Fibroblast of skin of right biceps (primary cell): ENCODE data around the gene PODN.
A peak's percentile ranks its signal among the peaks of the same experiment; 100 is the strongest.

Experiments
- DNase-seq: peaks from one replicate; pipeline ENCODE4 v3.0.0-alpha.2; 2013

Gene PODN

GRCh38 chr1:53057127-53057526, 4.9 kb upstream of the PODN start:
- no peak for DNase-seq

DNA sequence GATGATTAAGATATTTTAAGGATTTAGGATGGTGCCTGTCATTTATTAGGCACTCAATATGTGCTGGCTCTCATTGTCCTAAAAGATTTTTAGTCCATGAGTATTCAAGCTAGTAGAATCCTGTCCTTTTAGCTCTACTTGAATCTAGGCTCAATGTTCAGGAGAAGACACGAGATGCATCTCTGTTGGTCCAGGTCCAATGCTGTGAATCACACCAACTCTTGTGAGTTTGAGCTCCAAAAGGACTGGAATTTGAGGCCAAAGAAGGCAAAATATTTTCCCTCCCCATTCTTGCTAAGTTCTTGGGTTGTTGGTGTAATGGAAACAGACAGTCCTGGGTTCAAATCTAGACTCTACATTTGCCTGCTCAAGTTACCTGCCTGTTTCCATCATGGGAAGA, 1.4 kb upstream of the PODN start:
- peak; percentile 83 for DNase-seq

- peak; percentile 28 for DNase-seq
These were observed 722 bp upstream of the PODN start for GRCh38 chr1:53061123-53061858.

DNA sequence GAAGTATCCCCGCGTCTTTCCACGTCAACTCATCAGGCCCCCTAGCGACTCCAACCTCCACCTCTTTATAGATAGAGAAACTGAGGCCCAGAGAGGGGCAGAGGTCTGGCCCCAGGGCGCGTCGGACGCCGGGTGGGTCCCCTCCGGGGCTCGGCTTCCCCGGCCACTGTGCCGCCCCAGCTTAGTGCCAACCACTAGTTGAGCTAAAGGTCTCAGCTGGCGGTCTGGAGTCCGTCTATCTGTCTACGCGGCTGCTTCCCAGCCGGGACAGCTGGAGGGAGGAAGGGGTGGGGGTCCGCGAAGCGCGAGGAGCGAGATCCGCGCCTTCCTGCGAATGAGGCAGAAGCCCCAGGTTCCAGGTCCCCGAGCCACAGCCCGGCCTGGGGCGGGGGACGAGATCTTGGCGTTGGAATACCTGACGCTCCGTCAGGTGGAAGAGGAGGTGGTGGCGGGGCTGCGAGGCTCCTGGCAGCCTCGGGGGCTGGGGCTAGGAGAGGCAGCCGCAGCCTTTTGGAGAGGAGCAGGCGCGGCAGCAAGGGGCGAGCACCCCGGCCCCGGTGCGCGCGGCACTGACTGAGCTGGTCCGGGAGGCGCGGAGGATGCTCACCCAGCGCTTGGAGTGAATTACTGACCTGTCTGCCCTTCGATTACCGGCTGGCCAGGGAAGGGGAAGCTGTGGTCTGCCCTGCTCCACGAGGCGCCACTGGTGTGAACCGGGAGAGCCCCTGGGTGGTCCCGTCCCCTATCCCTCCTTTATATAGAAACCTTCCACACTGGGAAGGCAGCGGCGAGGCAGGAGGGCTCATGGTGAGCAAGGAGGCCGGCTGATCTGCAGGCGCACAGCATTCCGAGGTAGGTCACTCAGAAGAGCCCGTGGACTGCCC, 937 bp downstream of the PODN start:
- no peak for DNase-seq

- DNase-seq = no peak
These were observed 1.9 kb downstream of the PODN start for GRCh38 chr1:53063744-53064515.

DNA sequence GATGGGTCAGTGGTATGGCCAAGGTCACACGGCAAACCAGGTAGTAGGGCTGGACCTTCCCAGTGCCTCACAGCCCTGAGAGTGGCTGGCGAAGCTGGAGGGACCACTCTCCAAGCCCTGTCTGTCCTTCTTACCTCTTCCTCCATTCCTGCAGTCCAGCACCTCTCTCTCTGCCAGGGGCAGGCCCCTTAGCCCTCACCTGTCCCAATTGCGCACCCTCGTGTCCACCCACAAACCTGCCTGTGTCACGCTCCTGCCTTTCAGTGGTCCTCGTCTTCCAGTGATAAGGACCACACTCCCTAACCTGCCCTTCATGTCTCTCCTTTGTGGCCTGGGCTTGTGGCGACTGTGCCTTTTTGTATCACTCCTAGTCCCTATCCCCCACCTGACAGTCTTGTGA, 3.4 kb downstream of the PODN start:
- DNase-seq = no peak

DNA sequence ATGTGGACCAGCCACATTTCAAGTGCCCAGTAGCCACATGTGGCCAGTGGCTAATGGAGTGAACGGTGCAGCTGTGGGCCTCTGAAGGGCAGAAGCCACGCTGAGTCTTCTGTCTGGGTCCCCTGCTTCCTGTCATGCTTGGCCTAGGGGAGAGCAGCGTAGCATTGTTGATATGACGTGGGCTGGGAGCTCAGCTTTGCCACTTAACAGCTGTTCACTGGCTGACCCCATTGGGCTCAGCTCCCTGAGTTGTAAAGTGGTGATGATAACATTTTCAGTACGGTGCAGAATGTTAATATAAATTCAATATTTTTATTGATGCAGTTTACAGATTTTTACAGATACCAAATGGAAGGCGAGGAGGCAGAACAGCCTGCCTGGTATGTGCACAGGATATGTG, 4.5 kb downstream of the PODN start:
- DNase-seq = no peak

- no peak for DNase-seq
These were observed 5.1 kb downstream of the PODN start for GRCh38 chr1:53066891-53067738.

GRCh38 chr1:53067886-53068285, 5.9 kb downstream of the PODN start:
- no peak for DNase-seq

GRCh38 chr1:53068314-53069099, 6.5 kb downstream of the PODN start:
- DNase-seq = no peak

DNA sequence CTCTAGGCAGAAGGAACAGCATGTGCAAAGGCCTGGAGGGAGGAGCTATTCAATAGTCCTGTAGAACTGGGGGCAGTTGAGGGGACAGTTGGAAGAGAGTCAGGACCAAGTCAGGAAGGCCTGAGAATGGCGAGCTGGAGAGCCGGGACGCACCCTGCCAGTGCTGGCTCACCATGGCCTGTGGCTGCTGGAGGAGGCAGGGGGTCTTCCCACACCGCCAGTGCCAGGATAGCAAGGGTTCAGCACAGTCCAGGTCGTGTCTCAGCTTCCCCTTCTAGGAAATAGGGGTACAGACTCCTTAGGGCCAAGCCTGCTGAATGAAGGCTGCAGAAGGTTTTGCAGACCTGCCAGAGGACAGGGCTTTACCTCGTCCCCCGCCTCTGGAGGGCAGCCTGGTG, 7.3 kb downstream of the PODN start:
- DNase-seq = no peak

GRCh38 chr1:53069663-53070327, 7.8 kb downstream of the PODN start:
- no peak for DNase-seq

DNA sequence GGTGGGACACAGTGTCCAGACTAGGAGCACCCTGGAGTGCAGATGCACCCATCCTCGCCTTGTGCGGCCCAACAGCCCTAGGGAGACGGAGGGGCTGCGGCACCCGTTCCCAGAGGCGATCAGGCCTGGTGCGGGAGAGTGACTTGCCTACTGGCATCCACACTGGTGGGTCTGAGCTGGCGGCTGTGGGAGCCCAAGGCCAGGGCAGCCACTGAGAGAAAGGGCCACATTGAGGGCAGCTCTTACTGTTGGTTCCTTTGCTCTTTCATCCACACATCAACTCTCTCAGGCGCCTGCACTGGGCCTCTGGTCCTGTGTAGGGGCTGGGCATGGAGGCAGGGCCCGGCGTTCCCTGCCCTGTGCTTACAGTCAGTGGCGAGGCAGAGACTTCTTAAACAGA, 8.6 kb downstream of the PODN start:
- no peak for DNase-seq

DNA sequence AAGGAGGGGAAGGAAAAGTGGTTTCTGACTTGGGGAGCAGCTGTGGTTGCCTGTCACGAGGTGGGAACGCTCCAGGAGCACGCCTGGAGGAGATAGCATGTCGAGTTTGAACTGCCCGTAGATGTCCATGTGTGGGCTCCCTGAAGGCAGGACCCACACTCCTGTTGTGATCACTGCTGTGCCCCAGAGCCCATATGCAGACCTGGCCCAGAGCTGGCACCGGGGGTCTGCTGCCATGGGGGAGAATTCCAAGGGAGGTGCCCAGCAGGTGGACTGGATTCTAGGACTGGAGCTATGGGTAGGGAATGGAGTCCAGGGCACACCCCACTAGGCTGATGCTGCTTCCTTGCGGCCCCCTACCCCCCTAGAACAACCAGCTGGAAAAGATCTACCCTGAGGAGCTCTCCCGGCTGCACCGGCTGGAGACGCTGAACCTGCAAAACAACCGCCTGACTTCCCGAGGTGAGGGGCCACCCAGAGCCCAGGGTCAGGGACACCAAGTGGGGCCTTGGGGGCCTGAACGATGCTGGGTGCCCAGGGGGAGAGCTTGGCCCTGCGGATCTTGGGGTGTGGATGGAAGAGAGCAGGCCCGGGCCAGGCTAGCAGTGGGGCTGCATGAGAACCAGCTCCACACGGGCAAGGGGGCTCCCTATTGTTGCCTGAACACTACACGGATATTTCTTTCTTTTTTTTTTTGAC, 9.3 kb downstream of the PODN start:
- DNase-seq = no peak

DNA sequence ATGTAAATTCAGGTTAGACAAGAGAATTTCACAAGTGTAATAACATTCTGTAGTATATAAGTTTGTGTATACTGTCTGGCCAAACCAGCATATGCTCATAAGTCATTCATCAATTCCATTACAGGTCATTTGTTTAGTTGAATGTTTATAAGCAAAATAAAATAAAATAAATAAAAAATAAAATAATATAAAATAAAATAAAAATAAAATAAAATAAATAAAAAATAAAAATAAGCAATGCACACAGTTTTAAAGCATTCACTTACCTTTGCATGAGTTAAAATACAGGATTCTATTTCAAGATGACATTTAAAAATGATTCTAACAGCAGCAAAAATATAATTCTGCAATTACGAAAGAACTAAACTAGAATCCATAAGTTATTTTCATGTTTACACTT, 9.9 kb downstream of the PODN start:
- no peak for DNase-seq

GRCh38 chr1:53073287-53073686, 11.3 kb downstream of the PODN start:
- DNase-seq = no peak

DNA sequence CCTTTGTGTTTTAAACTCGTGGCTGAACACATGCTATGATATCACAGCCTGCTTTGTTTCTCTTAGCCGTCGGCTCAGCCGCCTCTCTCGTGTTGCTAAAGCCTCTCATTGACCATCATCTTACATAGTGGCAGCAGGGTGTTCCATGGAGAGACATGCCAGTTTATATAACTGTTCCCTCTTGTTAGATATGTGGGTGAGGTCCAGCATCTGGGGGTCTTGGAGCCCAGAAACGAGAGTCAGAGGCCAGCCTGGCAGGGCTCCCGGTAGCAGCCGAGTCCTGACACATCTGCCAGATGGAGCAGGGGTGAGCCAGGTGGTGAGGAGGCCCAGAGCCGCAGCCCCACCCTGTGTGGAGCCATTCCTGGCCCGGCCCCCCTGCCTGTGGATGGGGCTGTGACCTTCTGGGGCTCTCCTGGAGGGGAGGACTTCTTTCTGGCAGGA, 11.9 kb downstream of the PODN start:
- no peak for DNase-seq

GRCh38 chr1:53074313-53075154, 12.5 kb downstream of the PODN start:
- DNase-seq = no peak

DNA sequence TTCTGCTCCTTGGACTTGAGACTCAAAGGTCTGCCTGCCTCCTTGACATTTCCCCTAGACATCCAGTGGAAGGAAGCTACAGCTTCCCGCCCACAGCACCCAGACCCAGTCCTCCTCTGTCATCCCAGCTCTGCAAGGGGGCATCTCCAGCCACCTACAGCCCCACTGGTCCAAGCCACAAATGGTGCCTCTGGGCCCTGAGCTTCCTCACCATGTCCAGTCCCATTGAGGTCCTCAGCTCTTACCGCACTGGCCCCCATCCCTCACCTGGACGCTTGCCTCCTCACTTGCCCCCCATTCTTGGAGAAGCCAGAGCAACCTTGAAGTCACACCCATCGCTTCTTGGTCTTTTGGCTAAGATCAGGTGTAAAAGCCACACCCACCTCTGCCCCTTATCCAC, 13.2 kb downstream of the PODN start:
- no peak for DNase-seq
